ENCODE measurements around the gene VKORC1L1. TPM values are rescaled to one million over a fixed set of nuclear protein-coding genes. Genes with fewer than 3 reads are reported as not detected.
"Not testable (repeated sequence)": the region's sequence is repeated elsewhere in the genome, so short reads cannot be mapped to it uniquely, and the experiment has no call there.

Gene VKORC1L1
- total RNA-seq, 1 donor from 2014 or later, result 24.3 TPM

DNA sequence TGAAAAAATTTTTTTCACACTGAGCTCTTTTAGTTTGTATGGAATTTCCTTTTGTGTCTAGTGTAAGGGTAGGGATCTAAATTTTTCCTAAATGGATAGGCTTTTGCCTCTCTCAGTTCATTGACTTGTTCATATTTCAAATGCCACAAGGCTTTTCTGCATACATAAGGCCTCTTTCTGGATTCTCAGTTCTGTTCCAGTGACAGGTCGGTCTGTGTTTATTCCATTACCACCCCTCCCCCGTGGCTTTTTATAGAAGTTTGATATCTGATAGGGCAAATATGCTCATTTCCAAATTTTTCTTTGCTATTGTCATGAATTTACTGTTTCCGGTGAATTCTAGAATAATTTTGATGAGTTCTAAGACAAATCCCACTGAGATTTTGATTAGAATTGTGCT, 12.7 kb downstream of the VKORC1L1 start:
- not testable (repeated sequence) for DNase-seq

DNA sequence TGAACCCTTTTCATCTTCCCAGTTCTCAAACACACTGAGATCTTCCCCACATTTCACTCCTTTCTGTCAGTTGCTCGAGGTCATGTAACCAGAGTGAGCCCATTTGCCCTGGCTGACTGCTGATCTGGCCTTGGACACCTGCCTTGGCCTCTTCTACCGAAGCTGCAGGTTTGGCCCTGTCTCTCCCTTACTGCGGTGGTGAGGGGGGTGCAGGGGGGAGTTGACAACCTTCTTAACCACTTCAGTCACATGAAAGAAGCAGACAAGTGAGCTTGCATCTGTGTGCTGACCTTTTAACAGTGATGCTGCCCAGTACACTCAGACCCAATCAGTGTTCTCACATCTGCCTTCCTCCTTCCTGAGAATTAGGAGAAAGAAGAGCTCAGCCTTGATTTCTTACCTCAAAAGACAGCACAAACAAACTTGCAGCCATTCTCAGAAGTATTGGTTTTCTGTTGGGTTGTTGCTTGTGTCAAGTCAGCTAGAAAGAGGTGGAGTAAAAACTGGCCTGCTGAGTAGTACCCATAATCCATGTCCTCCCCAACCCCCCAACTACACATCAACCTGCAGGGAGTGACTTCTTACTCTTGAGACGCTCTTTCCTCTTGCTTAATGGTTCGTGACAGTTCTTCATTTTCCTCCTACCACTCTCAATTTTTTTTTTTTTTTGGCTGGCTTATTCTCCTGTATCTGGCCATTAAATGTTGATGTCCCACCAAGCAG, 15.7 kb downstream of the VKORC1L1 start:
- DNase-seq, result not testable (repeated sequence)

DNA sequence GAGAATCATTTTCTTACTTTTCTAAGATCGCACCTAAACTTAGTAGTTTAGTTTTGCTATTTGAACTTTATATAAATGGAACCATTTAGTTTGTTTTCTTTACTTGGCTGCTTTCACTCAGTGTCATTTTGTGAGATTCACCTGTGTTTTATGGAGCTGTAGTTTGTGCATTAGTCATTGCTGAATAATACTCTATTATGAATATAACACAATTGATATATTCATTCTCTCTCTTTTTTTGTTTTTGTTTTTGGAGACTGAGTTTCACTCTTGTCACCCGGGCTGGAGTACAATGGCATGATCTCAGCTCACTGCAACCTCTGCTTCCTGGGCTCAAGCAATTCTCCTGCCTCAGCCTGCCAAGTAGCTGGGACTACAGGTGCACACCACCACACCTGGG, 16.8 kb downstream of the VKORC1L1 start:
- not testable (repeated sequence) for DNase-seq

DNA sequence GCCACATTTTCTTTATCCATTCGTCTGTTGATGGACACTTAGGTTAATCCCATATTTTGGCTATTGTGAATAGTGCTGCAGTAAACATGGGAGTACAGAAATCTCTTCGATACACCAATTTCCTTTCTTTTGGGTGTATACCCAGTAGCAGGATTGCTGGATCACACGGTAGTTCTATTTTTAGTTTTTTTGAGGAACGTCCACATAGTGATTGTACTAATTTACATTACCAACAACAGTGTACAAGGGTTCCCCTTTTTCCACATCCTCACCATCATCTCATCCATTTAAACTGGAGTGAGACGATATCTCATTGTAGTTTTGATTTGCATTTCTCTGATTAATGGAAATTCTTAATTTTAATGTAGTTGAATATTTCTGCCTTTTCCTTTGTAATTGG, 19.3 kb downstream of the VKORC1L1 start:
- DNase-seq, result no peak

DNA sequence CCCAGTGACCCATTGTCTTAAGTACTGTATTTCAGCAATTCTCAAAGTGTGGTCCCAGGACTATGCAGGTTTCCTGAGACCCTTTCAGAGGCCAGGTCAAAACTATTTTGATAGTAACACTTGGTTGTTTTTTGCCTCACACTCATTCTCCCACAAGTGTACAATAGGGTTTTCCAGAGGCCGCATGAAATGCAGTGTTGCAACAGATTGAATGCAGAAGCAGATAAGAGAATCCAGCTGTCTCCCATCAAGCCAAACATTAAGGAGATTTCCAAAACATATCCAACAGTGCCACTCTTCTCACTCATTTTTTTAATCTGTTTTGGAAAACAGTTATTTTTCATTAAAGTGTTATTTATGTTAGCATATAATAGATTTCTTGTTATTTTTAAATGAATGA, 20.0 kb downstream of the VKORC1L1 start:
- no peak for DNase-seq

DNA sequence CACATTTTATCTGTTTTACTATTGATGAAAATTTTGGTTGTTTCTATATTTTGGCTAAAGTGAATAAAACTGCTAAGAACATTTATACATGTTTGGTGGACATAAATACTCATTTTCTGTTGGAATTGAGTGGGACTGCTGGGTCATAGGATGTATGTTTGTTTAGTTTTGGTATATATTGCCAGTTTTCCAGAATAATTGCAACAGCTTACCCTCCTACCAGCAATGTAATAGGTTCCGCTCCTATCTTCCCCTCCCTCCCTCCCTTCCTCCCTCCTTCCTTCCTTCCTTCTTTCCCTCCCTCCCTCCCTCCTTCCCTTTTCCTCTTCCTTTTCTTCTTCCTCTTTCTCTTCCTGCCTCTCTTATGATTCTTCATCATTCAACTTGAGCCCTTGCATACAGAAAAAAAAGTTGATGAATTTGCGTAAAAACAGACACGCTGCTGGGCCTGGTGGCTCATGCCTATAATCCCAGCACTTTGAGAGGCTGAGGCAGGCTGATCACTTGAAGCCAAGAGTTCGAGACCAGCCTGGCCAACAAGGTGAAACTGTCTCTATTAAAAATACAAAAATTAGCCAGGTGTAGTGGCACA, 23.5 kb downstream of the VKORC1L1 start:
- DNase-seq, result no peak

DNA sequence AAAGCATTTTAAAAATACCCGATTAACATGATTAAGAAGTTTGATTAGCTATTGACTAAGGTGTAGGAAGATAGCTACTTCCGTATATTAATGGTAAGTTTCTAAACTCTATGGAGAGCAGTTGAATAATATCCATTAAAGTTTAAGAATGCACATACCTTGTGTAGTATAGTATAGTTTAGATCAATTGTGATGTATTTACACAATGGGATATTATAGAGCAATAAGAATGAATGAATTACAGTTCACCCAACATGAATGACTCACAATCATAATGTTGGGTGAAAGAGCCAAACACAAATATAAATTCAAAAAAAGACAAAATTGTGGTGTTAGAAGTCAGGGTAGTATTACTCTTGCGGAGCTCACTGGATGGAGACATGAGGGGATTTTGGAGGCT, 24.4 kb downstream of the VKORC1L1 start:
- not testable (repeated sequence) for DNase-seq

DNA sequence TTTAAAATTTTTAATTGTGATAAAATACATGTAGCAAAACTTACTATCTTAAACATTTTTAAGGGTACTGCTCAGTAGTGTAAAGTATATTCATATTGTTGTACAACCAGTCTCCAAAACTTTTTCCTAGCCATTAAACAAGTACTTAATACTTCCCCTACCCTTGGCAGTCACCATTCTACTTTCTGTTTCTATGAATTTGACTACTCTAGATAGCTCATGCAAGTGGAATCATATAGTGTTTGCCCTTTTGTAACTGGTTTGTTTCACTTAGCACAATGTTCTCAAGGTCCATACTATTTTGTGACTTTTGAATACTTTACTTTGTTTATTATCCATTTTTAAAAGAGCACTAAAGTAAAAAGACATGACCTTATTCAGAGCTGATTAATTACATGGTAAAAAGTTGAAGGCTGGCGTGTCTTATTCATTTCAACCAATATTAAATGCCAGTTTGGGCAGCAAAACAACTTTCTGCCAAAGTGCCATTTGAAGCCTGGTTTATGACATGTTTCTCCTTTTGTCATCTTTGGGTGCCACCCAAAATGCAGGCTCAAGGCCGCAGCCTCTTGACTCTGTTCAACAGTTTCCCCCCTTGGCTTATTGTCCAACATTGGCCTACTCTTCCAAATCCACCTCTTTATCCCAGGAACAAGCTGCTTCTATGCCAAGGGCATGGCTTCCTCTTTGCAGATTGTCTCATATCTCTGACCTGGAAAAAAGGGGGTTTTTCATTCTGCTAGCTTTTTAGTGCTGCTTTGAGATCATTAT, 26.0 kb downstream of the VKORC1L1 start:
- not testable (repeated sequence) for DNase-seq

DNA sequence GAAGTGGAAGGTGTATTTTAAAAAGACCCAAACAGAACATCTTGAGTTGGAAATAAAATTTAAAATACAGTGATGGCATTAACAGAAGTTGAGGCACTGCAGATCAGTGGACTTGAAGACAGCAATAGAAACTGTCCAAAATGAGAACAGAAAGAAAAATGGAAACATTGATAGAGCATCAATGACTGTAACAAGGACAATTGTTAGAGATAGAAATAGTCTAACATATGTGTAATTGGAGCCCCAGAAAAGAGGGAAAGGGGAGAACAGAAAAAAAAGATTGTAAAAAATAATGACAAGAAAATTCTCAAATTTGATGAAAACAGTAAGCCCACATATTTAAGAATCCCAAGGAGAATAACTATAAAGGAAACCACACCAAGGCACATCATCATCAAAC, 29.4 kb downstream of the VKORC1L1 start:
- DNase-seq, result no peak

DNA sequence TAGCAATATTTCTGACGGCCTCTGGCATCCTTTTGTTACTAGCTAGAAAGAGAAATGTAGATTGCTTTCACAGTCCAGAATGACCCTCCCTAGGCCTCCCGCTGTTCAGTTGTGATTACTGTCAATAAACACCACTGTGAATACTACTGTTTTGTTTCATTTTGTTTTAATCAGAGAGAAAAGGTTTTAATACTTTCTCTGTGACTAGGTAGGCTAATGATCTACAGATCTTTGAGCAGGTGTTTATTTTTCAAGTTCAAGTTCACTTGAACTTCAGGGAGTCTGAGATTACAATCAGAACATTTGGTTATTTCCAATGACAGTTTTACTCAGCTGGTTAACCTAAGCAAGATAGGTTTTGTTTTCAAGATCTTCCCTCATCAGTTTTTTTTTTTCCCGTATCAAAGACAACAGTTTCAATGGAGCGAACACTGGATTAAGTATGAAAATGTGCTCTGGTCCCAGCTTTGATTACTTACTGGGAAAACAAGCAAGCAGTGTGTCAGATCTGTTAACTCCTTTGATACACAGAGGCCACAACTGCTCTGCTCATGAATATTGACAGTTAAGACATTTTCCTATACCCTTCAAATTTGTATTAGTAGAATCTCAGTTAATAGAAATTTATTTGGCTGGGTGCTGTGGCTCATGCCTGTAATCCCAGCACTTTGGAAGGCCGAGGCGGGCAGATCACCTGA, 34.8 kb downstream of the VKORC1L1 start:
- DNase-seq, result no peak

DNA sequence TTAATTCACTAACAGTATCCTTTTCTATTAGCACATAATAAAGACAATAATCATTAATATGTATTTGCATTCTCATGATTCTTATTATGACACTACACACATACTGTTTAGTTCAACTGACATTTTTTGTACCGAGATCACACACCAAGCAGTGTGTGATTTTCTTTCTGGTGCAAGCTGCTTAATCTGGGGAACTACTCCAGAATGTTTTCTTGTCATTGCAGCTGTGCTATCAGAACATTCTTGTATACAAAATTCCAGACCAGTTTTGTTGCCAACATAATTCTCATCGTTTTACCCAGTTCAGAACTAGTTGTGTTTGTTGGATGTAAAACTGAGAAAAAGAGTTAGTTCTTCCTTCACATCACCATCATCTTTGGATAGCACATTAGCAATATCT, 37.4 kb downstream of the VKORC1L1 start:
- no peak for DNase-seq

DNA sequence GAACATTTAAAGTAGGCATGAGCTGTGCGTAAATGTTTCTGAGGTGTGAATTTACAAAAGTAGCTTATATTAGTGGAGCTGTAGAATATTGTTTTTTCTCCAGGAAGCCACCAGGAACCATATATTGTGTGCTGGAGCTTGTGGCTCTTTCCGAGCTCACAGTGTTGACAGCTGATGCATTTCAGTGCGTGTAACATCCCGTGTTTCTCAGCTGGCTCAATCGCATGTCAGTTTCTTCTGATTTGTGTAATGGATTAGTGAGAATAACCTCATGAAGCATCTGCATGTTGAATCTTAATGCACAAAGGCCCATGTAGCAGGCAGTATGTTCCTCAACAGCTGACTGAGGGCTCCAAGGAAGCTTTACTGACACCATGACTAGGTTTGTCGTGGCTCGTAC, 39.4 kb downstream of the VKORC1L1 start:
- DNase-seq, result no peak

DNA sequence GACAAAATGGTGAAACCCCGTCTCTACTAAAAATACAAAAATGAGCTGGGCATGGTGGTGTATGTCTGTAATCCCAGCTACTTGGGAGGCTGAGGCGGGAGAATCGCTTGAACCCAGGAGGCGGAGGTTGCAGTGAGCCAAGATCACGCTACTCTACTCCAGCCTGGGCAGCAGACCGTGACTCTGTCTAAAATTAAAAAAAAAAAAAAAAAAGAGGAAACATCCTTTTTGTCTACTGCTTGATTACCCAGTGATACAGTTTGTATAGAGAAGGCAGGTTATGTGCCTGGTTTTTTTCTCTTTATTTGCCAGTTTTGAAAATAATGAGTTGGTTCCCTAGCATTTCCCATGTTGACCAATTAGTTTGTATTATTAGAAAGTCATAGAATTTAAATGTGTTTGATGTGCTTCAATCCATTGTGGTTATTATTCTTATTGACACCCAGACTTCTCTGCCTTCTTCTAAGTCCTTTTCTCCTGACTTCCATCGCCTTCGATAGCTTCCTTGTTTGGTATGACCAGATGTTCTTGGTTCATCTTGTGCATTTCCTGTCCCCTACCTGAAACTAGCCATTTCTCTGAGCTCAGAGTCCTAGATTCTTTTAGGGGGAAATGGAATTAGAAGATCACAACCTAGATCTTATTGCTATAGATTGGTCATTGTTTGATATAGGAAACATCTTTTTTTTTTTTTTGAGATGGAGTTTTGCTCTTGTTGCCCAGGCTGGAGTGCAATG, 43.2 kb downstream of the VKORC1L1 start:
- DNase-seq, result no peak

DNA sequence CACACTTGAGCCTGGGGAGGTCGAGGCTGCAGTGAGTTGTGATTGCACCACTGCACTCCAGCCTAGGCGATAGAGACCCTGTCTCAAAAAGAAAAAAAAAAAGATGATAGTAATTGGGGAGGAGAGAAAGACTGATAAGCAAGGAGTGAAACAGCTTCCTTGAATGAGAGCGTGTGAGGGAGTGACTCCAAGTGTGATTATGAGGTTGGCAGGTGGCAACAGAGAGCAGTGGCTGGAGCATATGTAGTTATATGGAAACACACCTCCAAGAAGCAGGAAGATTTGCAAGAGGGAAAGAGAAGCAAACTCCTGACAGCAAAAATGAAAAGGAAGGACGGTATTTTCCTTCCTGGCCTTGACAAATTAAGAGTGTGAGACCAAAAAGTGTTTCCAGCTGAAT, 50.4 kb downstream of the VKORC1L1 start:
- DNase-seq, result no peak

DNA sequence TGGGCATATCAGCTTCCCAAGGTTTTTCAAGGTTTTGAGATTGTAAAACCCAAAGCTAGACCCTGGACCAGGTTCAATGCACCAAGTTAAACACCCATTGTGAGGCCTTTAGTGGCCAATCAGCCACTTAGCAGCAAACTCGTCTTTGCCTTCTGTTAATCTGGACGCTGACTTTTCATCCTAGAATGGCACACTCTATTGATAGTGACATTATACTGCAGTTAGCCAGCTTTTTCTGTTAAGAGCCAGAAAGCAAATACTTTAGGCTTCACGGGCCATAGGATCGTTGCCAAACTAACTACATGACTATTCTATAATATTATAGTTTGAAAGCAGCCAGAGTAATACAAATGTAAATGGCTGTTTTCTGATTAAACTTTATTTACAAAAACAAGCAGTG, 51.3 kb downstream of the VKORC1L1 start:
- no peak for DNase-seq

DNA sequence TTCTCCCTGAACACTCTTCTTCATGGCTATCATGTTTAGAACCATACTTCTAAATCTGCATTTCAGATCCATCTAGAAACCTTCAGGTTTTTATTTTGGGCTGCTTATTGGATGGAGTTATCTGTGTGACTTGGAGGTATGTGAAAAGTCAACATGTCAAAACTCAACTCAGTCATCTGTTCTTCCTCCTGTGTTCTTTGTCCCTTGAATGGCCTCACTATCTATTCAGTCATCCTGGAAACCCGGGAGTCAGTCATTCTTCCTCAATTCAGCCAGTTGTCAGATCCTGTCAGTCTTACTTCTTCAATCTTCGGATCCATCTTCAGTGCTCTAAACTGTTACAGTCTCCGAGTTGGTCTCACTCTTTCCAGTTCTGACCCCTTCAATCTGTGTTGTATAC, 52.2 kb downstream of the VKORC1L1 start:
- DNase-seq, result no peak

DNA sequence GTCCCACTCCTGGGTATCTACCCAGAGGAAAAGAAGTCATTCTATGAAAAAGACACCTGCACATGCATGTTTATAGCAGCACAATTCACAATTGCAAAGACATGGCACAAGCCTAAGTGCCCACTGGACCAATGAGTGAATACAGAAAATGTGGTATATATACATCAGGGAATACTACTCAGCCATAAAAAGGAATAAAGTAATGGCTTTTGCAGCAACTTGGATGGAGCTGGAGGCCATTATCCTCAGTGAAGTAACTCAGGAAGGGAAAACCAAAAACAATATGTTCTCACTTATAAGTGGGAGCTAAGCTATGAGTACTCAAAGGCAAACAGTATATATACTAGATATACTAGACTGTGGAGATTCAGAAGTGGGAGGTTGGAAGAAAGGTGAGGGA, 53.7 kb downstream of the VKORC1L1 start:
- no peak for DNase-seq

DNA sequence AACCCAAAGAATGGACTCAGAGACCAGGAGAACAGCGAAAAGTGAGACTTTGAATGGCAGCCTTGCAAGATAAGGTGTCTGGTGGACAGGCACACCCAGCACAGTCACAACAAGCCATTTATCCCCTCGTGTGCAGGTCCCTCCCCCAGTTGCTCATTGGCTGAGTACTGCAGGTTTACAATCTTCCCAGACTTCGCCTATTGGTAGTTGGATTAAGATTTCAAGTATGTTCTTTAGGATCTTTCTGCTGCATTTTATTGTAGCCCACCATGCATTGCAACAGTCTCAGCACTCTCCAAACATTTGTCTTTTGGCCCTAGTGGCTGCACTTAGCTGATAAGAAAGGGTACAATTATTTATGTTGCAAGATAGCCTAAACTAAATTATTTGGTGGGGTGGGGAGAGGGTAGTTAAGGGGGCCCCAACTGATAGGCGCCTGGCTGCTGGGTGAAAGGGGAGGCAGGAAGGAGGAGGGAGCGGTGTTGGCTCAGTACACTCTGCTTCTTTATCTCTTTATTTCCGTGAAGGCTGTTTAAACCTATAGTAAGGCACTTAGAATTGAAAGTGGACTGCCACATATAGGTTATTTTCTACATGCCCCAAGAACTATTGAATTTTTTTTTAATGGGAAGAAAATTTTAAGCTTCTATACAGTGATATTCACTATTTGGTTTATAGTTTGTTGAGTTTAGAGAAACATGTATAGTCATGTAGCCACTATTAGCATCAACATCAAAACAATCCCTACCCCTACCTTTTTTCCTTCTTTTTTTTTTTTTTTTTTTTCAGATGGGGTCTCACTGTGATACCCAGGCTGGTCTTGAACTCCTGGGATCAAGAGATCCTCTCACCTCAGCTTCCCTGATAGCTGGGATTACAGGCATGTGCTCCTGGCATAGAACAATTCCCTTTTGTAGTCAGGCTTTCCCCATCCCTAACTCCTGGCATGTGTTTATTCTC, 54.9 kb downstream of the VKORC1L1 start:
- DNase-seq, result no peak

DNA sequence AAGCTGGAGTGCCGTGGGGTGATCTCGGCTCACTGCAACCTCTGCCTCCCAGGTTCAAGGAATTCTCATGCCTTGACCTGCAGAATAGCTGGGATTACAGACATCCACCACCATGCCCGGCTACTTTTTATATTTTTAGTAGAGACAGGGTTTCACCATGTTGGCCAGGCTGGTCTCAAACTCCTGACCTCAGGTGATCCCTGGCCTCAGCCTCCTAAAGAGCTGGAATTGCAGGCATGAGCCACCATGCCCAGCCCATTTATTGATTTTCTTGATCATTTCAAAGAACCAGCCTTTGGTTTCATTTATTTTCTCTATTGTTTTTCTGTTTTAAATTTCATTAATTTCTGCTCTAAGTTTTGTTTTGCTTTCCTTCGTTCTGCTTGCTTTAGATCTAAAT, 58.8 kb downstream of the VKORC1L1 start:
- no peak for DNase-seq

DNA sequence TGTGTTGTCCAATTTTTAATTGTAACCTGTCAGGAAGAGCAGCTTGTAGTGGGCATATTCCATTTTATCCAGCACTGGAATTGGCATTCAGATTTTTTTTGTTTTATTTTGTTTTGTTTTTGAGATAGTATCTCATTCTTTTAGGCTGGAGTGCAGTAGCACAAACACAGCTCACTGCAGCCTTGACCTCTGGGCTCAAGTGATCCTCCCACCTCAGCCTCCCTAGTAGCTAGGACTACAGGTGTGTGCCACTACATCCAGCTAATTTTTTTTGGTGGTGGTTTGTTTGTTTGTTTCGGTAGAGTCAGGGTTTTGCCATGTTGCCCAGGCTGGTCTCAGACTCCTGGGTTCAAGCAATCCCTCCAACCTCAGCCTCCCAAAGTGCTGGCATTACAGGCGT, 64.4 kb downstream of the VKORC1L1 start:
- DNase-seq, result no peak

DNA sequence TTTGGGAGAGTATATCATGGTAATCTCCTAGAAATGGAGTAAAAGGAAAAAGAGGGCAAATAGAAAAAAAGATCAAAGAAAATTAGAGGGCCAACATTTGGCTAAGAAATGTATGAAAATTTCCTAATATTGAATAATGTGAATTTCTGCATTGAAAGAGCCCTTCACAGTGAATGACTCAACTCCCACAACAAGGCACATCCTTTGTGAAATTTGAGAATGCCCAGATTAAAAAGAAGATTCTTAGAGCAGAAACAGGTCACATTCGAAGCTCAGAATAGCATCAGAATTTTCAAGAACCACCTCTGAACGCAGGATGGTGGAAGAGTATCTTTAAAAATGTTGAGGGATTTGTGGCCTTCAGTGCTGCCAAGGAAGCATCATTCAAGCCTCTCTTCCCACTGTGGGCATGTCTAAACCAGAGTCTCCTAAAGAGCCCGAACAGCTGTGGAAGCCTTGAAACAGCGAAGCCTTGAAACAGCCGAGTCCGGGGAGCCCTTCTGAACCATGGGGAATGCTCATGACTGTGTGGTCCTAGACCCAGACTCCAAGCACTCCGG, 65.5 kb downstream of the VKORC1L1 start:
- DNase-seq, result no peak

All from dermis blood vessel endothelial cell (primary cell).